ENCODE results near the gene ATXN7.

The ATXN7 gene, protein sequence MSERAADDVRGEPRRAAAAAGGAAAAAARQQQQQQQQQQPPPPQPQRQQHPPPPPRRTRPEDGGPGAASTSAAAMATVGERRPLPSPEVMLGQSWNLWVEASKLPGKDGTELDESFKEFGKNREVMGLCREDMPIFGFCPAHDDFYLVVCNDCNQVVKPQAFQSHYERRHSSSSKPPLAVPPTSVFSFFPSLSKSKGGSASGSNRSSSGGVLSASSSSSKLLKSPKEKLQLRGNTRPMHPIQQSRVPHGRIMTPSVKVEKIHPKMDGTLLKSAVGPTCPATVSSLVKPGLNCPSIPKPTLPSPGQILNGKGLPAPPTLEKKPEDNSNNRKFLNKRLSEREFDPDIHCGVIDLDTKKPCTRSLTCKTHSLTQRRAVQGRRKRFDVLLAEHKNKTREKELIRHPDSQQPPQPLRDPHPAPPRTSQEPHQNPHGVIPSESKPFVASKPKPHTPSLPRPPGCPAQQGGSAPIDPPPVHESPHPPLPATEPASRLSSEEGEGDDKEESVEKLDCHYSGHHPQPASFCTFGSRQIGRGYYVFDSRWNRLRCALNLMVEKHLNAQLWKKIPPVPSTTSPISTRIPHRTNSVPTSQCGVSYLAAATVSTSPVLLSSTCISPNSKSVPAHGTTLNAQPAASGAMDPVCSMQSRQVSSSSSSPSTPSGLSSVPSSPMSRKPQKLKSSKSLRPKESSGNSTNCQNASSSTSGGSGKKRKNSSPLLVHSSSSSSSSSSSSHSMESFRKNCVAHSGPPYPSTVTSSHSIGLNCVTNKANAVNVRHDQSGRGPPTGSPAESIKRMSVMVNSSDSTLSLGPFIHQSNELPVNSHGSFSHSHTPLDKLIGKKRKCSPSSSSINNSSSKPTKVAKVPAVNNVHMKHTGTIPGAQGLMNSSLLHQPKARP

DNA sequence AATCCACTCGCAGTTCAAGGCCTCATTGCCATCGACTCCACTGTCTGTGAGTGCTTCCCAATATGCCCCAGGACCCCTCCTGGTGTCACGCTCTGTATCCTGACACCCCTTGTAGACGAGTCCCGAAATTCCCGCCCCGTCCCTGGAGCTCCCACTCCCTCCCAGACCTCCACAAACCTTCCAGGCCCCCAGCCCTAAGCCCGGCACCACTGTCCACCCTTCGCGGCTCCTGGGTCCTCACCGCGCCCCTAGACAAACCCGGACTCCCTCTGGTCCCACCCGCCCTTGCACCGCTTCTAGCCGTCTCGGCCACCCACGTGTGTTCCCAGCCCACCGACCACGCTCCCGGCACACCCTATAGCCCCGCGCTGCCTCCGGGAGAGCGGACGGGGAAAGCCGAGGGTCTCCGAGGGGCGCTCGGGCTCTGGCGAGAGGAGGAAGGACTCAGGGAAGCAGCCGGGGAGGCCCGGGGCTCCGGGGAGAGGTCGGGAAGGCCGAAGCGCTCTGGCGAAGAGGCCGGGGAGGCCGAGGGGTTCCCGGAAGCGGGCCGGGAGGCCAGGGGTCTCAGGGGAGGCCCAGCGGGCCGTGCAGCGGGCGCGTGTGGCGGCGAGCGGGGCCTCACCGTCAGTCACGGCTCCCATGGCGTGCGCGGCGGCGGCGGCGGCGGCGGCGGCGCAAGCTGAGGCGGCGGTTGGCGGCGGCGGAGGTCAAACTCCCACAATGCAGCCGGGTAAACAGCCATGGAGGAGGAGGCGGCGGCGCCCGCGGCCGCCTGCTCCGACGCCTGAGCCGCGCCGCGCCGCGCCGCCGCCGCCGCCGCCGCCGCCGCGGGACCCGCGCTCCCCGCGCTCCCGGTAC lies at the start of gene ATXN7, which contains the start of gene THOC7:
ATXN7 (plus strand) TSS at position 718 of the 858 bp plus-strand sequence. CDS start 48,732 bp downstream, outside the sequence.
THOC7 (minus strand) TSS at position 656 of the 858 bp plus-strand sequence; CDS start at position 641, 15 bp downstream.
- DNase-seq (ENCODE audit: low read depth): no peak

DNA sequence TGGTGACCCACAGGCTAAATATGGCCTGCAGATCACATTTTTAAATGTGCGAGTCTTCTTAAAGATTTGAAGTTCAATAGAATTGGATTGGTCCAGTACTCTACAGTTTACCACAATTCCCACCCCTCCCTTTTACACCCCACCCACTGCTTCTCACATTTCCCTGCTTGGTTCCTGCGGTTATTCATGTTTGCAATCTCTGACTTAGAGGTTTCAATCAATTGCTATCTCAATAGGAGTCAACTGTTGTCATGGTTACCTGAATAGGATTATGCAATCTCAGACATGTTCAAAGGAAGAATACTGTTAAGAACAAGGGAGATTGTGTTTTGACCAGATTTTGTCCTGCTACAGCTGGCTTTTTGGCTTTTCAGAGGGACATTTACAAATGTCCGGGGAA lies 49.4 kb upstream of the ATXN7 start:
- DNase-seq (ENCODE audit: low read depth): no peak

DNA sequence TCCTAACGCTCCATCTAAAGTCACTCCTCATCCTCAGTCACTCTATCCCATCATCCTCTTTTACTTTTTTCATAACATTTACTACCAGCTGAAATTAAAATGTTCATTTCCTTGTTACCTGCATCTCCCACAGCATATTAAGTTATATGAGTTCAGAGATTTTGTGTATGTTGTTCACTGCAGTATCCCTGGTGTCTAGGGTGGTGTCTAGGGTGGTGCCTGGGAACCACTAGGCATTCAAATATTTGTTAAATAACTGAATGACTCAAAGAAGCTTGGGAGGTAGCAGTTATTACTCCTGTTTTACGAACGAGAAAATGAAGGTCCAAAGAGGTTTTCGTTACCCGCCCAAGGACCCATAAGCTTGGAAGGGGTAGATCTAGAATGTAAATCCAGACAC lies 46.4 kb upstream of the ATXN7 start:
- DNase-seq (ENCODE audit: low read depth): no peak

DNA sequence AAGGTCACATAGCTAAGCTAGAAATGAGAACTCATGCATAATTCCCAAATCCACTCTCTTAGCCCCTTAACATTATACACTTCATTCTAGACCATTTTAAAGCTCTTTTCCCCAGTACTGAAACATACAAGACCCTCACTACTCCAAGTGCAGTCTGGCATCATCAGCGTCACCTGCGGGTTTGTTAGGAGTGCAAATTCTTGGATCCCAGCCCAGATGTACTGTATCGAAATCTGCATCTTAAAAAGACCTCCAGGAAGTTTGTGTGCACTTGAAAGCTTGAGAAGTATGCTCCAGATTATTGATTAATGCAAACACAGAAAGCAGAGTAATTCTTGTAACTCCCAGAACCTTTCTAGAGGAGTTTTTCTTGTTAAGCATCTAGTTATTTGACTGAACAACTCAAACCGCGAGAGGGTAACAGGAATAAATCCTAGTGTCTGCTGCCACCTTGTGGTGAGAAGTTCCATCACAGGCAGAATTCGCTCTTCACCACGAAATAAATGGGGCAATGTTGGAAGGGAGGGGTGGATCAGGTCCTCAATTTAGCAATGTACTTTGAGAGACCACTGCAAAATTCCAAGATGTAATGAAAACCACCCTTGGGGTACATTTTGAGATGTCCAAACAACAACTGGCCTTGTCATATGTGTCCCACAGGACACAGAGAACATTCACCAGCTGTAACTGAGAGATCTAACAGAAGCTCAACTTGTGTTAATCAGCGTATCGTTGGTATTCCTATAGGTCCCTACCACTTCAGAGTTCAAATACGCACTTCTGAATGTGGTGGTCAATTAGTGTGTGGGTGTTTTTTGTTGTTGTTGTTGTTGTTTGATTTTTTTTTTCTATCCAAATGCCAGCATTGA lies 45.2 kb upstream of the ATXN7 start:
- peak; percentile 34 for DNase-seq (ENCODE audit: low read depth)

DNA sequence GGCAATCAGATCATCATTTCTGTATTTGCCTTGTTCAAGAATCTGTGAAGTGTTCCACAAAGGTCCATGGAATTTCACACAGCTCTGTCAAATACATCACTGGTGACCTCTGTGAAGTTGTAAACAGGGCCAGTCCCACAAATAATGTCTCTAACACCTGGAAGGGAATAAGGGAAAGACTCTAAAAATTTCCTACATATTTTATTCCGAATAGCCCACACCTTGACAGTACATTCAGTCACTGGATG lies 44.6 kb upstream of the ATXN7 start, which contains the start of gene C3orf49:
C3orf49 (plus strand) TSS at position 149 of the 248 bp plus-strand sequence. CDS start 173 bp downstream, outside the sequence.
- DNase-seq (ENCODE audit: low read depth): no peak

DNA sequence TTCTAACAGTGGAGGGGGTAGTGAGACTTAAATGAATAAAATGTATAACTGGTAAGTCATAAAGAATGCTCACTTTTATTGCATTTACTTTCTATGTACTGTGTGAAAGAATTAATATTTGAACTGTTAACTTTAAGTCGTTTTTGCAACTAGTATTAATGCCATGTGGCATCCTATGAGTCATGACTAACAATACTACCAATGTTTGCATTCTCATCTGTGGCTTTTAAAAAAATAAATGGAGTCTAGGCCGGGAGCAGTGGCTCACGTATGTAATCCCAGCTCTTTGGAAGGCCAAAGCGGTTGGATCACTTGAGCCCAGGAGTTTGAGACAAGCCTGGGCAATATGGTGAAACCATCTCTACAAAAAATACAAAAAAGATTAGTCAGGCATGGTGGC lies 39.4 kb upstream of the ATXN7 start:
- DNase-seq (ENCODE audit: low read depth): peak; percentile 75

DNA sequence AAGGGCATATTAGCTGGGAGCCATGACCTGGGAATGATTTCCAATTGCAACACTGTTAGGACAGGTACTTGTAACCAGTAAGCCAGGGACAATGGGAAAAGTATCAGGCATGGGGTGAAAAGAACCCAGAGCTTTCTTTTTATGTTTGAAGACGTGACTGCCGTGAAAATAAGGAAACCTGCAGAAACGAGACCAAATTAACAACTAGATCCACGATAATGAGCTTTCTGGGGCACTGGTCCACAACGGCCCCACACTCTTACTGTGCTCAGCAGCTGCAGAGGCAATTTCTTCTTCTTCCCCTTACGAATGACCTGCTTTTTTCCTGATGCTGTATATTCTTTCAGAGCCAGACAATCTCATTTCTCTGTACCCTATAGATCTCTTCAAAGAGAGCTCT lies 33.1 kb upstream of the ATXN7 start:
- DNase-seq (ENCODE audit: low read depth): no peak

DNA sequence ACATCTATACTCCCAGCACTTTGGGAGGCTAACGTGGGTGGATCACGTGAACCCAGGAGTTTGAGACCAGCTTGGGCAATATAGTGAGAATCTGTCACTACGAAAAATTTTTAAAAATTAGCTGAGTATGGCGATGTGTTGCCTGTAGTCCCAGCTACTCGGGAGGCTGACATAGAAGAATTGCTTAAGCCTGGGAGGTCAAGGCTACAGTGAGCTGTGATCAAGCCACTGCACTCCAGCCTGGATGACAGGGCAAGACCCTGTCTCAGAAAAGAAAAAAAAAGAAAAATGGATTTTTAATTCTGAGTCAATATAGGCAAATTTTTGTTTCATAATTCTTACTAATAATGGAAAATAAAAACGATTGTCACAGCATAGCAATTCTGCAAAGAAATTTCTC lies 31.3 kb upstream of the ATXN7 start:
- DNase-seq (ENCODE audit: low read depth): no peak

DNA sequence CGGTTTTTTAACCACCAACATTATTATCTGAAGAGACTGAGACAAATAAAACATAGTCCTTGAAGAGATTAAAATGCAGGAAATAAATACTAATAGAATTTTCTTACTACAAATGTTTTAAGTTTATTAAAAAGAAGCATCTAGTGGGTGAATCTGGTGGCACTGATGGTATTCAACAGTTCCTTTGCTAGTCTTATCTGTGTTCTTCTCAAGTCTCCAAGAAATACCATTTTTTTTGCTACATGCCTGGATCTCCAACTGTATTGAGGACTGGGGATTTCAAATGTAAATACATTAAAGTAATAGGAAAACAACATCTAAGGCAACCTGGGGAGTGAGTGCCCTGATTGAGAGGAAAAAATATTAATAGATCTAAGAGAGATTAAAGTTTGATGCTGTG lies 22.0 kb upstream of the ATXN7 start:
- no peak for DNase-seq (ENCODE audit: low read depth)

DNA sequence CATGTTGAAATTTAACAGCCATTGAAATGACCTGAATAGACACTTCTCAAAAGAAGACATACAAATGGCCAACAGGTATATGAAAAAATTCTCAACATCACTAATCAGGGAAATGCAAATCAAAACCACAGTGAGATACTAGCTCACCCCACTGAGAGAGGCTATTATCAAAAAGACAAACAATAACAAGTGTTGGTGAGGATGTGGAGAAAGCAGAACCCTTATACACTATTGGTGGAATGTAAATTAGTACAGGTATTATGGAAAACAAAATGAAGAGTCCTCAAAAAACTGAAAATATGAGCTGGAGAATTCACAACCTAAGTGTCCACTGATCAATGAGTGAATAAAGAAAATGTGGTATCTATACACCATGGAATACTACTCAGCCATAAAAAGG lies 21.5 kb upstream of the ATXN7 start:
- DNase-seq (ENCODE audit: low read depth): no peak

DNA sequence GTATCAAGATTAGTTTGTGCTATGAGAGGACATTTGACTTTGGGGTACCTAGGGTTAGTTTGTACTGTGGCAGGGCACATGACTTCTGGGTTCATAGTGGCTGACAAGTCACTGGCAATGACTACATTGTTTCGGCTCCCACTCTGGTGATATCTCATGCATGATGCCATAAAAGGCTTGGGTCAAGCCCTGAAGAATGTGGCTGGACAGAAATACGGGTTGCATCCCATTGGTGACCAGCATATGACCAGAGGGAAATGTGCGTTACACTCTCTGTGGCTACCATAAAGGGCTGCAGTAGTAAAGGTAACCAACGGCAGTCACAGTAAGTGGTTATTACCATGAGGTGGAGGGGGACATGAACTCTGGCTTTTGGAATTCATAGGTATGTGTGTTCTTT lies 18.5 kb upstream of the ATXN7 start:
- no peak for DNase-seq (ENCODE audit: low read depth)

DNA sequence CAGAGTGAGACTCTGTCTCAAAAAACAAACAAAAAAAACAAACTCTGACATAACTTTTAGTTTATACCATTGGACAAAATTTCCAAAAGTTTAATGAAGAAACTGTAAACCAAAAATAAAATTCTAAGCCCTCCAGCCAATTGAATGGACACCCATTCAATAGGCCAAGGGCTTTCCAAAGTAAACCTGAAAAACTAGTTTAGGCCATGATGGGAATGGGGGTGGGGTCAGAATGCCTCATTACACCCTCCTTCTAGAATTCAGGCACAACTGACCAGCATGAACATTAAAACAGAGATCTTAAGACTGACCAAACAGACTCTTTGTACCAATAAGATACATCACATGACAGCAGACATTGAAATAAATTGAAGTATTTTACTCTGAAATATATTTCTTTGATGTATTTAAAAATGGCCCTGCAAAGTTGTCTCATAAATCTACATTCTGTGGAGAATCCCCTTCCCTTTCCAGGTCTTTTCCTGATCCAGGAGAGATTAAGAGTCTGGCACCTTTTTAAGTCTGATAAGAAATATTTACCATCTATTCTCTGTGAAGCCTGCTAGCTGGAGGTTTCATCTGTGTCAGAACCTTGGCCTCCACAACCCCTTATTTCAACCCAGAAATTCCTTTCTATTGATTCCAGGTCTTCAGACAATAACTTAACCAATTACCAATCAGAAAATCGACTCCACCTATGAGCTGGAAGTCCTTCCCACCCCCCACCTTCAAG lies 15.8 kb upstream of the ATXN7 start:
- no peak for DNase-seq (ENCODE audit: low read depth)

DNA sequence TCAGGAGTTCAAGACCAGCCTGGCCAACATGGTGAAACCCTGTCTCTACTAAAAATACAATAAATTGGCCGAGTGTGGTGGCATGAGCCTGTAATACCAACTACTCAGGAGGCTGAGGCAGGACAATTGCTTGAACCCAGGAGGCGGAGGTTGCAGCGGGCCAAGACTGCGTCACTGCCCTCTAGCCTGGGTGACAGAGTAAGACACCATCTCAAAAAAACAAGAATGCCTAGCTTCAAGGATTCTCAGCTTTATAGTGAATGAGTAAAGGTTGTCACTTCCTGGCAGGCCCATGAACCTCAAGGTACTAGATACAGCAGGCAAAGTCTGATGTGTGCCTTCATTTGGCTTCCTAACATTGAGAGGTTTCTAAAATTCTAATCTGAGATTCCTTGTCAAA lies 14.5 kb upstream of the ATXN7 start:
- no peak for DNase-seq (ENCODE audit: low read depth)

DNA sequence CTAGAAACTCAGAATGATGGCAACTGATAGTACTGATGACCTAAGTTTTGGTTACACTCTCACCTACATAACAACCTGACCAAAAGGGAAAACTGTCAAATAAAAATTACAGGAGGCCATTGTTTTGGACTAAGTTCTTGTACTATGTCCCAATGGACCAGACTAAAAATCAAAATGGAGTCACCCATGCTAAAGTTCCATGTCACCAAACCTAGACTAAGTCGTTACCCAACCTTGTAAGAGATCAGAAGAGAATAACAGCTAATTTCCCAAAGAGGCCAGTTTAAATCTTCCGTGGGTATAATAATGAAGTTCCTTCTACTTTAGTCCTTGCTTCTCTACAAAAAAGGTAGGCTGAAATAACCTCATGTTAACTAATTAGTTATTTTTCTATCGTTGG lies 12.4 kb upstream of the ATXN7 start:
- DNase-seq (ENCODE audit: low read depth): no peak

DNA sequence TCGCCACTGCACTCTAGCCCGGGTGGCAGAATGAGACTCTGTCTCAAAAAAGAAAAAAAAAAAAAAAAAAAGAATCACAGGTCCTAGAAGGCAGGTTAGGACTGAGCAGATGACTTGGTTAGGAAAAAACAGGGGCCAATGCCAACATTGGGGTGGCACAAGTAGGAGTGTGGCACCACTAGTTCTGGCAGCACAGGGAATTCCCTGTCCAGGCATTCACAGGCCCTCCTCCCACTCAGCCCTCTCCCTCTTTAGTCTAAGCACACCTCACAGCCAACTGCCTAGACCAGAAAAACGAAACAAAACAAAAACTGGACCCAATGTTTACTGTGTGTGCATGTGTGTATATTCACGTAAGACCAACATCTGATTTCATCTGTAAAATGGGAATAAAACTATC lies 10.6 kb upstream of the ATXN7 start:
- DNase-seq (ENCODE audit: low read depth): no peak

DNA sequence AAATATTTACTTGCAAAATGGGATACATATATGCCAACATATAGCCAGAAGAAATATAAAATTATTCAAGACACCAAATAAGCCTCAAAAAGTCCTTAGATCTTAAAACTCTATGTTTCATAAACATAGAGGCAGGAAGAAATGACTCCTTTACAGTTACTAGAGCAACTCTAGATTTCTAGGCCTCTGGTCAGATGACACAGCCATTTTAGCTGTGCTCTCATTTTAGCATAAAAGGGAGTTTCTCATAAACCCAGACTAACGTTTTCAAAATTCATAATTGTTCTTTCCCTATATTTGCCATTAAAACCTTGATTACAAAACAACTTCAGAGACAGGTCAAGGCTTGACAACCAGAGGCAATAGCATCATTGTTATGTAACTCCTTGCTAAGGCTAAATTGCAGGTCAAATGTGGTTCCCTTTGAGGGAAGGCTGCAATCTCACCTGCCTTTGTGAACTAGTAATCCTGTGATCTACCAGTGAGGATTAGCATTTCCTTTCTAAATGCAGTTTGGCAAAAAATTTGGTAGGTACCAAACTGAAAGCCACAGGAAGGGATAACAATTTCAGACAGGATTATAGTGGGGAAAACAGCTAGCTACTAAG lies 8.2 kb upstream of the ATXN7 start:
- no peak for DNase-seq (ENCODE audit: low read depth)

DNA sequence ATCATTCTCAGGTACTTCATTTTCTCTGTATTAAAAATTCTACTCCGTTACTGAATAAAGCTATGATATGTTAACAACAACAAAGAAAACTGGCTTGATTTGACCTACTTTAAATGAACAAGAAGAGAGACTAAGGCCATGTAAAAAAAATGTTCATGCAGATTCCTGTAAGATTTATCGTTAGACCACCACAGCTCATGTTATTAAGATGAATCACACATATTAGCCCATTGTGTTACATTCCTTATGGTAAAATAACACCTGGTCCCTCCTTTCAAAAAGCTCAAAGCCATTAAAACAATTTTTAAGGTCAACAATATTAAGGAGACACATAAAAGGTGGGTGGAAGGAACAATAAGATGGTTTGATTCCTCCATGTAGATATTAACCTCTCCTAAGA lies 6.4 kb upstream of the ATXN7 start:
- DNase-seq (ENCODE audit: low read depth): no peak

DNA sequence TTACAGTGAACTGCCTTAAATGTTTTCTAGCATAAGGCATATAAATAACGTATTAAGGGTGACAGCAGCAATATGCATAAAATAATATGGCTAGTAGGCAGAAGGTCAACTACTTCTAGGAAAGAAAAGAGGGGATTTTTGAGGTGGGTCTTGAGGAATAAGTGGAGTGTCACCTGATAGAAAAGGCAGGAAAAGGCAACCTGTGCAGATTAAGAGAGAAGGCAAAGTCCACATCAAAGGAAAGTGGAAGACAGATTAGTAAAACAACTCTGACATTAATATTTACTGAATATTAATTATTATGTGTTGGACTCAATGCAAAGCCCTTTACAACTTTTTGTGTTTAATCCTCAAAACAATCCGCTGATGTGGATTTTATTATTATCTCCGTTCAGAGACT lies 2.9 kb upstream of the ATXN7 start:
- no peak for DNase-seq (ENCODE audit: low read depth)

DNA sequence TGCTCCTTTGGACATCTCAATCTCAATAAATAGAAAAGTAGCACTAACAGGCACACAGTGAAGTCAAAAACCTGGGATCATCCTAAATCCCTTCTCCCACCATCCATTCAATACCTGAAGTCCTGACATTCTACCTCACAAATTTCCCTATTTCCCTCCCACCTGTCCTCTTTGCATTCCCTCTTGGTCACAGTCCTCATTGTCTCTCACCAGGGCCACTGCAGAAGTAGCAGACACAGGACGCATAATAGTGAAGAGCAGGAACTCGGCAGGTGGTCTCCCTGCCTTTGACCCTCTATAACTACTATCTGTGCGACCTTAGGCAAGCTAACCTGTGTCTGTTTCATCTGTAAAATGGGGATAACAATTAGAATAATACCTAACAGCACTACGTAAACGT lies 2.4 kb upstream of the ATXN7 start:
- DNase-seq (ENCODE audit: low read depth): no peak

DNA sequence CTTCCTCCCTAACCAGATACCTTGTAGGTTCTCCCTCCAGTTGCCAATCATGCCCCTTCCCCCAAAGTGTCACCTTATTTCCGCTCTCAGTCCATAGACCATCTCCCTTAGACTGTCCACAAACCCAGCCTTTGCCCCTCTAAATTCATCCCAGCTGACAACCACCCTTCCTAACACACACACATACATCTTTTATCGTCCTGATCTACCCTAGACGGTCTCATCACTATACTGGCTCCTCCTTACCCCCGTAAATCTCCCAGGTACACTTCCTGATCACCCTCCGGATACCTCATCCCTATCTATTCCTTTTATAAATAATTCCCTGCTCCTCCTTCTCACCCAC lies 890 bp upstream of the ATXN7 start:
- no peak for DNase-seq (ENCODE audit: low read depth)

All from HS-27A (cell line).